DMS53 treated with DMSO at 0.1 percent for 48 hours (cell line): ENCODE measurements around the gene PSD4.

Experiments
- DNase-seq: peaks from one replicate; lab custom pipeline; 2025; ENCODE audit not compliant: unreplicated experiment; lab: John Stamatoyannopoulos, UW

The PSD4 gene

DNA sequence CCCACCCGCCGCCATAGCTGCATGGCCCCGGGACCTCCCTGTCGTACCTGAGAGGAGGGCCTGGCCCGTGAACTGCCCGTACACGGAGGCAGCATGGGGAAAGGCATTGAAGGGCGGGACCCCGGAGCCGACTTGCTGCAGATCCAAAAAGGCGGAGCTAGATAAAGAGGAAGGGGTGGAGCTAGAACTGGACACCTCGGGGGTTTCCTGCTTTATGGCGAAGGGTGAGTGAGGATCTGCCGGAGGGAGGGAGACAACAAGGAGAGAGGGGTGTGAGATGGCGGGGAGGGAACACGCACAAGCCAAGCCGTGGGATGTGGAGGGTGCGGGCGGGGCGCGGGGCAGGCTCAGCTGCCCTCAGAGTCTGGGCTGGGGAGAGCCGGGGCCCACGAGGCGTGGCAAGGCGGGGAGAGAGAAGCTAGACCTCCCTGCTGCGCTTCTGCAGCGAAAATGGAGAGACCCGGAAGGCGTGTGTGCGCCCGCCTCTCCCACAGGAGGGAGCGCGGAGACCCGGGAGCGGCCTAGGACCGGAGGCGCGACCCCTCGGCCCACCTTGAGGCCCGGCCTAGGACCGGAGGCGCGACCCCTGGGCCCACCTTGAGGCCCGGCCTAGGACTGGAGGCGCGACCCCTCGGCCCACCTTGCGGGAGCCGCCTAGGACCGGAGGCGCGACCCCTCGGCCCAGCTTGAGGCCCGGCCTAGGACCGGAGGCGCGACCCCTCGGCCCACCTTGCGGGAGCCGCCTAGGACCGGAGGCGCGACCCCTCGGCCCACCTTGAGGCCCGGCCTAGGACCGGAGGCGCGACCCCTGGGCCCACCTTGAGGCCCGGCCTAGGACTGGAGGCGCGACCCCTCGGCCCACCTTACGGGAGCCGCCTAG is 61.8 kb downstream of the PSD4 start:
- DNase-seq, result peak; percentile 18

DNA sequence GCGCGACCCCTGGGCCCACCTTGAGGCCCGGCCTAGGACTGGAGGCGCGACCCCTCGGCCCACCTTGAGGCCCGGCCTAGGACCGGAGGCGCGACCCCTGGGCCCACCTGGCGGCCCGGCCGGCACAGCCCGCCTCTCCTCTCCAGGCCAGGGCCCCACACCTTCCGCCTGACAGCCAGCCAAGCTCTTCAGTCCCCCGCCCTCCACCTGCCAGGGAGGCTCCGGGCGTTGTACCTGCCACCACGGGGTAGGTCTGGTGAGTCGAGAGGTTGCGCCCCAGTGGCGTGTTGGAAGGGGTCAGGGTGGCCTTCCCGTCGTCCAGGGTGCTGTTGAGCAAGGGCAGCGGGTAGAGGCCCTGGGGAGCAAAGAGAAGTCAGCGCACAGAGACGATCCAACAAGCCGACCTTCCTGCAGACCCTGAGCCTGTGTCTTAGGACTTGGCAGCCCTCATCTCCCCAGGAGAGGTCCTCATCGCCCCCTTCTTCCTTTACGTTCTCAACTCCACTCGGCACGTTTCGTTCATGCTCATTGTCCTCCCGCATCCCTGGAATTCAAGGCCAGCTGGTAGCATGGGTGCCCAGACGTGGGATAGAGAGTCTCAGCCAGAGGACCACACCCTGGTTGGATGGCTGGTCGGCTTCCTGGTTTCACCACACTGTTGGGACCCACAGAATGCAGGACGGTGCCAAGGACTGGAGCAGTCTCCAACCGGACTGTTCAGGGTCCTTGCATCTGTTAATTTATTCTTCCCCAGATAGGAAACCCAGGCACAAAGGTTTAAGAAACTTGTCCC is 62.8 kb downstream of the PSD4 start:
- no peak for DNase-seq

DNA sequence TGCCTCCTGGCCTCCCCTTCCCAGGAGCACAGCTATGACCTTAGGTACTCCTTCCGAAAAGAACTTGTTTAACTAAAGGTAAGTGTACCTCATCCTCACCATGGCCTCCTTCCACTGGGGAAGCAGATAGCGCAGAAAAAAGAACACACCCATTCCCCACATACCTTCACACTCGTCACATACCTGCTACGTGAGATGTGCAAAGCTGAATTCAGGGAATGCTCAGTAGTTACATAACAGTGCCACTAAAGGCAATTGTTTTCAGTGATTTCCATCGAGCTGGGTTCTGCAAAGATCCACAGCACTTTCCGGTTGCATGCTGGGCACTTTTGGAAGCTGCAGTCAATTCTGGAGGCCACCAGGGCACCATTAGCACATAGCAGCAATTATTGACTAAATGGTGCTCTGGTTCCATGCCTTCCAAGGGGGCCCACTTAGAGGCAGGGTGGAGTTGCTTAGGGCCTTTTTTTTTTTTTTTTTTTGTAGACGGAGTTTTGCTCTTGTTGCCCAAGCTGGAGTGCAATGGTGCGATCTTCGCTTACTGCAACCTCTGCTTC is 63.9 kb downstream of the PSD4 start:
- no peak for DNase-seq

DNA sequence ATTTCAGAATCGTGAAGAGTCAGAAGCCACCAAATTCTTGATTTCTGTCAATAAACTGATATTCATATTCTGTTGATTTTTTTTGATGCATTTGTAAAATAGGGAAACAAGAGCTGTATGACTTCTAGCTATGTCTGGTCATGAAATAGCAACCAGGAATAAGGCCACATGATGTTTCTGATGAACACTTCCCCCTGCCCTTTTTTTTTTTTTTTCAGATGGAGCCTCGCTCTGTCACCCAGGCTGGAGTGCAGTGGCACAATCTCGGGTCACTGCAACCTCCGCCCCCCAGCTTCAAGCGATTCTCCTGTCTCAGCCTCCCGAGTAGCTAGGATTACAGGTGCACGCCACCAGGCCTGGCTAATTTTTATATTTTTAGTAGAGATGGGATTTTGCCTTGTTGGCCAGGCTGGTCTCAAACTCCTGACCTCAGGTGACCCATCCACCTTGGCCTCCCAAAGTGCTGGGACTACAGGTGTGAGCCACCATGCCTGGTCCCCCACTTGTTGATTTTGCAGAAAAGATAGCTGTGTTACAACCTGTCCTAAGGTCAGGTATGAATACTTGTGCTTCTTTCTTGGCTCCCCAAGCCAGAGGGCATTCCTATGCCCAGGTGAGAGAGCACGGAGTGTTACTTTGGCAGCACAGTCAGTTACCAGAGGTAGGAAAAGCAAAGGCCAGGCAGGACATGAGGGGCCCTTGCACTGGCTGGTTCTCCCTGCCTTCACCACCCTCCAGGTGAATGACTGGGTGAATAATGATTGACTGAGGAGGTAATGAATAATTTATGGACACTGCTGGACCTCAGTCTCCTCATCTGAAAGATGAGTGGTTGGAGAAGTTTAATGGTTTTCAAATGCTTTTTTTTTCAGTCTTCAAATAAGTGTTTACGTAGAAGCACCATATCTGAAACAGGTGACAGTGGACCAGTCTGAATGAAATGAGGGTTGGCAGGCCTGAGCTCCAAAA is 65.4 kb downstream of the PSD4 start:
- no peak for DNase-seq

DNA sequence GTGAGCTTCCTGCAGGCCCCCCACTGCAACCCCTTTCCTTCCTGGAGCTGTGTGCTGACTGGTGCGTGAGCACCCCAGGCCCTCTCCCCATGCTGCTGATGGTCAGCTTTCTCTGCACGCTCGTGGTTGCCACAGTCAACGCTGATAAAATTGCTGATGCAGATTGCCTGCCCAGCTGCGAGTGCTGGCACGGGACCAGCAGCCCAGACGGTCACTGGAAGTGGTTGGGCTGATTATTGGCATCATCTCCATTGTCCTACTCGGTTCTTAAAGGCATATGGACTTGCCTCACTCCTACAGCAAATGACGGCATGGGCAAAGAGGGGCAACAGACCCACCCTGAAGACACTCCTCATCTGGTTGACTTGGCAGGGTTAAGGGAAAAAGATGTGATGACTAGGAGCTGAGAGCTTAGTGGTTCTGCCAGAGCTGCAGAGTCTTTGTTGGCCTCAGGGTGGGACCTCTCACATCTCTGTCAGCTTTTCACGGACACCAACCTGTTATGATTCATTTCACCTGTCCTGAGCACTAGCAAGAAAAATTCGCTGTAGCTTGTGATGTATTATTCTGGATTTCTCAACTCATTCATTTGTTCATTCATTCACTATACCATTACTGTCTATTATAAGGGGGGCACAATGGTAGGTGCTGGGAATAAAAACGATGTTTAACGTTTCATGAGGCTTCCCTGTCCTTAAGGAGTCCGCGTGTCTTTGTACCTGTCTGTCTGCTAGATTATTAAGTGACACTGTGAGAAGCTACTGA is 66.6 kb downstream of the PSD4 start:
- DNase-seq, result peak; percentile 60

DNA sequence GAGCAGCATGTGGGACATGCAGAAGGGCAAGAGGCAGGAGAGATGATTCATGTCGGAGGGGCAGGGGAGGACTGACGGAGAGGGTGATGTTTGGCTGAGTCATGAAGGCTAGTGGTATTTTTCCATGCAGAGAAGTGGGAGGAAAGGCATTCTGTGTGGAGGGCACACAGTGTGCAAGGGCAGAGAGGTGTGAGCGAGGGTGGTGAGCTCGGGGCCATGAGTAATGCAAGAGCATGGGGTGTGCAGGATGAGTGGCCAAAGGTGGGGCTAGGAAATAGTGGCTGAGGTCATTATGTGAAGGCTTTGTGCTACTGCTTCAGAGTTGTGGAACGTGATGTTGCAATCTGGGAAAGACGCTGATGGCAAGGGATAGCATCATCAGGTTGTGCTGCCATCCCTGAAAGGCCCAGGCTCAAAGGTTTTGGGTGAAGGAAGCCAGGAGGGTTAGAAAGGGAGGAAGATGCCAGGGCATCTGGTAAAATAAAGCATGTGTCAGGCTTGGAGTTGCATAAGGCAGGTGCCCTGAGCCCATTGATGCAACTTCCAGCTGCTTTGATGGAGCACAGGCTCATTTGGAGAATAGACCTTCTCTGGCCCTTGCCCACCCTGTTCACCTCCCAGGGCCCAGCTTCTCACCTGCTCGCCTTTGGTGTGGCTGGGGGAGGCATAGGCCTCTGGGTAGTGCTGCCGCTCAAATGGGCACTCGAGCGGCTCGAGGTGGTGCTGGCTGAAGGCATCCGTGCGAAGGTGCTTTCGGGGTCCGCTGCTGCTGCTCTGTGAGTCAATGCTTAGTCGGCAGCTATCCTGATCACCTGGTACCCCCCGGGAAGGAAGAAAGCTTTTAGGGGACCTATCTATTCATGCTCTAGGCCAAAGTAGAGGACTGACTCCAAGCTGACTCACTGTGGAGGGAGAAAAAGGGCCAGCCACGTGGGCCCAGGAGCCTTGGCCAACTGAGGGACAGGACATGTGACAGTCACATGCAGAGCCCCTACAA is 67.4 kb downstream of the PSD4 start:
- peak; percentile 68 for DNase-seq

DNA sequence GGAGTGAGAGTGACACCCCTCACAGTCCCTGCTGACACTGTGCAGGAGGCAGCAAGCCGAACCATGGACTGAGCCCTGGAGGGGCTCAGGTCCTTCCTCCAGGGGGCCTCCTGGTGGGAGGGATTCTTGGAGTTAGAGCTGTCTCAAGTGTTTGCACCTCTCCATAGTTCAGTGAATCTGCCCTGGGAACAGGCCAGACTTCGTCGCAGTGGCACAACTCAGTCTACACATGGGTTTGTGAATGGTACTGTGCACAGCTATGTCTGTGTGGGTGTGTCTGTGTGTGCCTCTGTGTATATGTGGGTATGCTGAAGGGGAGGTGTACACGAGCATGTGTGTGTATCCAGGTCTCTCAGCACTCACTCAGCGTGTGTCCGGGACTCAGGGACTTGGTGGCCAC is 68.6 kb downstream of the PSD4 start:
- no peak for DNase-seq

DNA sequence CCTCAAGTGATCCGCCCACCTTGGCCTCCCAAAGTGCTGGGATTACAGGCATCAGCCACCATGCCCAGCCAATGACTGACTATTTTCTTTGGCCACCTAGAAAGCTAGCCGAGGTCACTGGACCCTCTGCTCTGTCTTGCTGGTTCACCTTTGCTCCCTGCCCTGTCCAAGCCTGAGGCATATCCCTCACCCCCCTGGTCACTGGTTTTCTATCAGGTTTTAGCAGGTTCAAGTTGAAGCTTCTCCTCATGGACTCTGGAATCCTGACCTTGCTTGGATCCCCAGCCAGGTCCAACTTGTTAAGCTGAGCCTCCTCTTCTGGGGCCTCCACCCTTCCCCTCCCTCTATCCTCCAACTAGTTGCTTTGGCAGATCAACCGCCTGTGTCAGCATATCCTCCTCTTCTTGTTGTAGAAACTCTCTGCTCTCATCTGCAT is 71.5 kb downstream of the PSD4 start:
- no peak for DNase-seq

DNA sequence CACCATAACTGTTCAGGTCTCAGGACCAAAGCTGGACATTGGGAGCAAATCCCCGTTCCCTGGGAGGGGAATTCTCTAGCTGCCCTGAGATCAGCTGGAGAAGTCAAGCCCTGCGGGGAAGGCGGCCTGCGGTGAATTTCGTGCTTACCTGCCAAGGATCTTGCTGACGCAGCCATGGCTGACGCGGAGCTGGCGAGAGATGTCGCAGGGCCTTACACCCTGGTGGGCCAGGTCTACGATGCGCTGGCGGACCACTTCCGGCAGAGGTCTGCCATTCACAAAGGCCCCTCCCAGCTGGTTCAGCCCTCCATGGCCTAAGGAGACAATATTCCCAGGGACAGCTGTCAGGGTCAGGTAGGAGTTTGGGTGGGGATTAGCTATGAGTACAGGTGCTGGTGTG is 72.8 kb downstream of the PSD4 start:
- DNase-seq, result no peak

DNA sequence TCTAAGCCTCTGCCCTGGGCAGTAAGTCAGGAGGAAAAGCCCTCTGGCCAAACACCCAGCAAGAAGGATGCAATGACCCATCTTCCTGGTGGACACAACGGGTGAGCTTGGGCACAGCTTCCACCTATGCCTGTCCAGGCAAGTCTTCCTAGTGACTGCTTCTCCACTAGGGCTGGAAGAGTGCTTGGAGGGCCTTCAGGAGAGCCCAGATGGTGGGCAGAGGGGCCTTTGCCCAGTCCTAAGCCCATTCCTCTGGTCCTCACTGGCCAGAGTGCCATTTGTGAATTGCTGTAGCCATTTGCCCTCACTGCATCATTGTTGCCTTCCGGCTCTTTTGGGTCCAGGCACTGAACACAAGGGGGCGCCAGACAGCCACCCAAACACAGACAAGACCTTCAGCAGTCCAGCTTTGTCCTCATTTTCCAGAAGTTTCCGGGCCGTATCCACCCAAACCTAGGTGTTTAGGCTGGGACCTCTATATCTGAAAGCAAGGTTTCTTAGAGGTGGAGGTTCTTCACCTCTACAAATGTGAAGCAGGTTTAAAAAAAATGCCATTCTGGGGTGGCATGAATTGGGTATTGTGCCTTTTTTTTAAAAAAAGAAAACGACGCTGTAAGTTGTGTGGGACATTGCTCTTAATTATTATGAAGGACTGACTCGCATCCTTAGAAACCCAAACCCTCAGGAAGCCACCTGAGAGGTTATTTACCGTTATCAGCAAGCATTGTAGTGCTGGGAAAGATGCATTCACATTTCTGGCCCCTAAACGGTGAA is 75.4 kb downstream of the PSD4 start:
- peak; percentile 74 for DNase-seq

DNA sequence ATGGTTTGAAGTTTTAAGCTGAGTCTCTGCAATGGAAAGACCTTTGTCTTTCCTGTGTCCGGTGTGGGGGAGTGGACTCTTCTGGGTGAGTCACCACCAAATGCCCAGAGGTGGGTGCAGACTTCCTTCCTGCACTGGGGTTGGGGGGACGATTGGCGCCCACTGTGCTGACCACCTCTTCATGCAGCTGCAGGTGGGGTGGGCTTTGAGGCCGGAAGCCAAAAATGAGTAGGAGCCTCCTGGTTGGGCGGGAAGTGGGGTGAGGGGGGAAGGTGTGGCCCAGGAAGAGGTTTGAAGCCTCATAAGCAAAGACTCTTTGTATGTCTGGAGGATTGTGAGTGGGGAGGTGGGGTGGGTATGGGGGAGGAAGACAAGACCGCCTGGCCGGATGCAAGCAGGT is 77.3 kb downstream of the PSD4 start:
- DNase-seq, result no peak

DNA sequence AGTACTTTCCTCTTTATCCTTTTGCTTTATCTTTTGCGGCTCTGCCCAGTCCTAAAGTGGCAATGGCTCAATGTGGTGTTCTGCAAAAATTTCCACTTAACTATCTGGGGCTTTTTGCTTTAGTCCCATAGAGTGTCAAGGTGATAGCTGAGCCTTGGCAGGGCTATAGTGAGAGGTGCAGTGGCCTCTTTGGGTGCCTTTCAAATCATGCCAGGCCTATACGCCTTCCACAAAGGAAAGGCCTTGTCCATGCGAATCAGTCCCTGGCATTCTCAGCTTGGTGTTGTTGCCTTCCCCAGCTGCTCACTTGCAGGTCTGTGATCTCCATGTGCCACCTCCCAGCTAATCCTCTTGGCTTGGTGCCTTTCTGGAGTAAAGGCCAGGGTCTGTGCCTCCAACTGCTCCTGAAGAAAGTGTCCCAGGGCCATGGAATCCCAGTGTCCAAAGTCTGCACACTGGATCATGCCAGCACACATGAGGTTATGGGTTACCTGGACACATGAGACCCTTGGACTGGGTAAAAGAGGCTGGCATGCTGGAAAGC is 78.3 kb downstream of the PSD4 start:
- no peak for DNase-seq

DNA sequence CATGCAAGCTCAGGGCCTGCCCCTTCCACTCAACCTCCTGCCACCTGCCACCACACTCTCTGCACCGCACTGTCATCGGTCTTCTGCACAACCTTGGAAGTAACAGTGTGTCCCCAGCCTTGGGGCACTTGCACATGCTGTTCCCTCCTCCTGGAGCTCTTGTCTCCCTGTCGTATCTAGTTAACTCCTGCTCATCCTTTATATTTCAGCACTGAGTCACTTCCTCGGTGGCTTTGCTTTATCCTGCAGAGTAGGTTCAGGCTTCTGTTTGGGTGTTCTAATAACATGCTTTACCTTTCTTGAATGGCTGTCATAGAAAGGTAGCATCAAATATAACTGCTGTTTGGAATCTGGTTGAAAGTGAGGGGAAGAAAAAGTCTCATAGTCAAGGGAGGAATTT is 79.7 kb downstream of the PSD4 start:
- DNase-seq, result no peak

DNA sequence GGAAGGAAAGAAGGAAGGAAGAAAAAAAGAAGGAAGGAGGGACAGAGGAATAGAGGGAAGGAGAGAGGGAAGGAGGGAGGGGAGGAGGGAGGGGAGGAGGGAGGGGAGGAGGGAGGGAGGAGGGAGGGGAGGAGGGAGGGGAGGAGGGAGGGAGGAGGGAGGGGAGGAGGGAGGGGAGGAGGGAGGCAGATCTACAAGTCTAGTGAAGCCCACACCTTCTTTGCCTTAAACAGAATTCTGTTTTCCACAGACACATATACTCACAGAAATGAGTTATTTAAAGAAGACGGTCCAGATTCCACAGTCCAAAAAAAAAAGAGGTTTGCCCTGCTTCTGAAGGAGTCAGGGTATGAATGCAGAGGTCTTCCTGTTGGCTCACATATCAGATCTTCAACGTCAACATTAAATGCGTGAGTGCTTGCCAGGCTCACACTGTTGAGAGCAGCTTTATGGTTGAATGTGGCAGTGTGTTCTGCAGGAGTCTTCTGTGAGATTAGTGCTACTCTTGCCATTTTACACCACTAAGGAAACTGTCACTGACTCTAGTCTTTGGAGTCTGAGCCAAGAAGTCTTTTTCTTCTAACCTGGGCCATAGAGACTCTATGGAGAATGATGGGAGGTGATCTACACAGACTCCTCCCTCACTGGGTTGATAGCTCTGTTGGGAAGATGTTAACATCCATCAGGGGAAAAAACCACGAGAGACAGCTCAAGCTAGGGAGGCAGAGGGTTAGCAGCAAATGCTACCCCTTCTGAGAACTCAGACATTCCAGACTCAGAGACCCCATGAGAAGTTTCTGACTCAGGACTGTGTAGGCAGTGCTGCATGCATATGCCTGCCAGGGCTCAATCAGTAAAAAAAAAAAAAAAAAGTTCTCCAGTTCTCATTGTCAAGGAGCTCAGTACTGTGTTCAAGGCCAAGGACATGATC is 81.6 kb downstream of the PSD4 start:
- DNase-seq, result no peak

DNA sequence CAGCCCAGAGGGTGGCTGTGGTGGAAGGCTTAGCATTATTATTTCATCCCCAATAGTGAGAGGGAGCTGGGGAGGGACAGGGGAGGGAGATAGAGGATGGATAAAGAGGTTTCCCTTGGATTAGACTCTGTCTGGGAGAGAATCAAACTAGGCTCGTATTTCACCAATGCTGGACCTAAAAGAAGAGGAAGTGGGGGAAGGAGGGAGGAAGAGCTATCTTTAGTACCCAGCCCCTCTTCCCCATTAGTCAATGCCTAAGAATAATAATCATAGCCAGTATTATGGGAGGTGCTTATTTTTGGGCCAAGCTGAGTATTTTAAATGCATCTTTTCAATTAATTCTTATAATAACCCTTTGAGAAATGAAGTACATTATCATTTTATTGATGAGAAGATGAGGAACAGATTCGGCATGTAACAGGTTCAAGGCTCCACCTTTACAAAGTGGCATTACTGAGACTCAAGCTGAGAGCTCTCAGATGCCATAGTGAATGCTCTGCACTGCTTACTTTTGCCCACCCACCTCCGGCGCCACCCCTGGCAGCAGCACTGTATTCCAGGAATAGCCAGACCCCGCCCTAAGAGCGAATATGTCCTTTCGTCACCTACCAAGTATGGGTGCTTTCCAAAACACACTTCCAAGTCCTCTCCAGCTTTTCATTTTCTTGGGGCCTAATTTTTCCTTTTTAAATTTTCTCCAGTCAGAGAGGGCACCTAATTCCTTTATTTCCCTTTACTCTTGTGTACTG is 83.9 kb downstream of the PSD4 start:
- no peak for DNase-seq
